ENCODE data around the gene ACTR6.

DNA sequence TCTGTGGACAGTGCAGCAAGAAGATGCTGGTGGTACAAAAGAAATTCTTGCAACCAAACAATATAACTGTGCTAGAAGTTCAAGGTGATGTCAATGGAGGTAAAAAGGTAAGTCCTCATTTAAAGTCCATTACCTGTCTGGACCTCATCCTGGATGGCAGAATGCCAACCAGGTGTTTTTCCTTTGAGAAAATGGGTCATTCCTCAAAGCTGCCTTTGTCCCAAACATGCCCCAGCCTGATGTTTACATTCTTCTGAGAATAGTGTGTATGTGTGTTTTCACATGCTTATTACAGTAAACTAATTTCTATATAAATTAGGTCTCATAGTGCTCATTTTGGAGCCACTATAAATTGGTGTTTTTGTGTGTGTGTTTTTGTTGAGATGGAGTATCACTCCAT lies 24.9 kb downstream of the ACTR6 start:
- TF ChIP-seq EZH2phosphoT487 (IDR thresholded peaks at IDR 0.05; ENCODE audit: insufficient read depth, low read depth) (no peak), EZH2 (IDR thresholded peaks at IDR 0.05; ENCODE audit: insufficient read depth, poor library complexity, severe bottlenecking) (no peak)

Measured in GM23248 (cell line).